Immature natural killer cell (primary cell): ENCODE data around the gene EPHA1. TPM values are rescaled to one million over a fixed set of nuclear protein-coding genes. Genes with fewer than 3 reads are reported as not detected.
"Not testable (repeated sequence)": the region's sequence is repeated elsewhere in the genome, so short reads cannot be mapped to it uniquely, and the experiment has no call there.

Experiments used
- DNase-seq, 3 donors: peaks; one replicate each; pipeline ENCODE4 v3.0.0; 2022; ENCODE audit warnings: mixed read lengths in 1 of 3
- H3K27ac Mint-ChIP-seq, 6 donors: one replicate each; pipeline ENCODE4 v1.8.0; 2020; ENCODE audit warnings: mixed read lengths in 6 of 6, mild to moderate bottlenecking in 5 of 6, inconsistent platforms in 4 of 6, moderate library complexity in 3 of 6
- H3K27me3 Mint-ChIP-seq, 3 donors: one replicate each; pipeline ENCODE4 v1.8.0; 2020 to 2021; ENCODE audit warnings: low read depth in 3 of 3, mild to moderate bottlenecking in 3 of 3, mixed read lengths in 3 of 3, moderate library complexity in 3 of 3, inconsistent platforms in 1 of 3
- H3K36me3 Mint-ChIP-seq, 3 donors: one replicate each; pipeline ENCODE4 v1.8.0; 2020; ENCODE audit warnings: mixed read lengths in 3 of 3, inconsistent platforms in 2 of 3, mild to moderate bottlenecking in 2 of 3
- H3K4me1 Mint-ChIP-seq, 2 donors: one replicate each; pipeline ENCODE4 v1.8.0; 2020; ENCODE audit warnings: inconsistent platforms in 2 of 2, mild to moderate bottlenecking in 2 of 2, mixed read lengths in 2 of 2, moderate library complexity in 1 of 2
- H3K4me3 Mint-ChIP-seq, 5 donors: one replicate each; pipeline ENCODE4 v1.8.0; 2020; ENCODE audit warnings: mild to moderate bottlenecking in 5 of 5, mixed read lengths in 5 of 5, inconsistent platforms in 3 of 5, moderate library complexity in 3 of 5
- H3K9me3 Mint-ChIP-seq, 6 donors: one replicate each; pipeline ENCODE4 v1.8.0; 2020; ENCODE audit warnings: mild to moderate bottlenecking in 6 of 6, mixed read lengths in 6 of 6, inconsistent platforms in 4 of 6, moderate library complexity in 3 of 6
- polyA plus RNA-seq, 3 donors: library from polyadenylated mRNA; unstranded; fragments of 300-500 nt; fragmentation: Illumina TruSeq; gene quantifications; one replicate each; pipeline ENCODE4 v1.2.3, GENCODE V29; 2021

Gene EPHA1
- polyA plus RNA-seq, 3 donors from 2014 or later, result 0.22 to 0.51 TPM; not detected in 1

GRCh38 chr7:143394068-143394467 is 14.6 kb downstream of the EPHA1 start:
- DNase-seq, result no peak
- peaks cover 0 to 15% (median 7%) of the 10 kb centered on the region in 3 donors for H3K36me3 Mint-ChIP-seq
- peaks cover 19 to 25% of the 10 kb centered on the region in 2 donors for H3K4me1 Mint-ChIP-seq
- H3K4me3 Mint-ChIP-seq, result no peak overlapping the region
- peak overlapping the region in 2 of 6 donors; percentile 8 to 59 for H3K27ac Mint-ChIP-seq
- no peaks in the 10 kb centered on the region for H3K9me3 Mint-ChIP-seq
- peaks cover 0 to 1% (median 0%) of the 10 kb centered on the region in 3 donors for H3K27me3 Mint-ChIP-seq

DNA sequence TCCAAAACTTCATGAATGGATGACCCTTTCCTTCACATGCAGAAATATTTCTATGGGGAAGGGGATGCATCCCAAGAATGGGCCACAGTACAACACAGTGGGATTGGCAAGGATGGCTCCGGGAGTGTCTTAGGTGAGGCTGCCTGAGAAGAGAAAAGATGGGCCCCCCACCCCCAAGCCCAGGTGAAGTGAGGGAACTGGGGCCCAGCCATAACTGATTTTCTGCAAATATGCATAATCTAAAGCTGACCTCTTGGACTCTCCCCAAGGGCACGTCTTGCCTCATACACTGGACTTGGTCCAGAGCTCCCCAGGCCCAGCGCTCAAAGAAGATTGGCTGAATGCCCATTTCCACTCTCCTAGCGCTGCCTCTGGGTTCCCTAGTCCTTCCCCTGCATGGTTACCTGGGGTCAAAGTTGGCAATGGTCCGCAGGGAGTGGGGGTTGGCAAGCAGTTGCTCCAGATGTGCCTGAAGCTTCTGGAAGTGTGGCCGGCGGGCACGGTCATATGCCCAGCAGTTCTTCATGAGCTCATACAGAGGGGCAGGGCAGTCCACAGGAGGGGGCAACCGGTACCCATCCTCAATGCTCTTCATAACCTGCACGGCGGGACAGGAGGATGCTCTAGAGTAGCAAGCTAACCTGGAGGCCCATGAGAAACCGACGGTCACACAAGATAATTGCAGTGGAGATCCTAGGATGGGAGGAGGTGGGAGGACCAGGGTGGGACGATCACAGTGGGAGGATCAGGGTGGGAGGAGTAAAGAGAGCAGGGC is 15.2 kb downstream of the EPHA1 start:
- Mint-ChIP-seq H3K27me3 (peaks cover 0 to 1% (median 0%) of the 10 kb centered on the region in 3 donors), H3K9me3 (no peaks in the 10 kb centered on the region), H3K4me1 (peaks cover 20 to 26% of the 10 kb centered on the region in 2 donors), H3K27ac (peak overlapping the region in 2 of 6 donors; percentile 8 to 59), H3K4me3 (no peak overlapping the region), H3K36me3 (peaks cover 0 to 15% (median 7%) of the 10 kb centered on the region in 3 donors)
- no peak for DNase-seq

DNA sequence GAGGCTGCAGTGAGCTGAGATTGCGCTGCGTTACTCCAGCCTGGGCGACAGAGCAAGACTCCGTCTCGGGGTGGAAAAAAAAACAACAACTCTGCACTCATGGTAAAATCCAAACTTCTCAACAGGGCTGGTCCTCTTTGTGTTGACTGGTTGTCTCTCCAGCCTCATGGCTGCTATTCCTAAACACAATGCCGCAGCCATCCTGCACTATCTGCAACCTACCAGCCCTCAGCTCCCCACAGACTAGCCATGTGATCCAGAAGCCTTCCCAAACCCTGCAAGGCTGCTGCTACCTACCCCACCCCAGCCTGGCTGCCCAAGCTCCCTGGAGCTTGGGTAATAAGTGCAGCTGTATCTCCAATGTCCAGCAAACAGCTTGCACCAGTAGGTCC is 15.8 kb downstream of the EPHA1 start:
- H3K4me3 Mint-ChIP-seq, result no peak overlapping the region
- H3K36me3 Mint-ChIP-seq, result peaks cover 0 to 15% (median 7%) of the 10 kb centered on the region in 3 donors
- peaks cover 20 to 26% of the 10 kb centered on the region in 2 donors for H3K4me1 Mint-ChIP-seq
- no peaks in the 10 kb centered on the region for H3K9me3 Mint-ChIP-seq
- DNase-seq, result no peak
- H3K27me3 Mint-ChIP-seq, result peaks cover 0 to 1% (median 0%) of the 10 kb centered on the region in 3 donors
- no peak overlapping the region for H3K27ac Mint-ChIP-seq

GRCh38 chr7:143392427-143392826 is 16.2 kb downstream of the EPHA1 start:
- H3K36me3 Mint-ChIP-seq, result peaks cover 0 to 15% (median 7%) of the 10 kb centered on the region in 3 donors
- not testable (repeated sequence) for H3K4me3 Mint-ChIP-seq, DNase-seq, H3K27me3 Mint-ChIP-seq, H3K27ac Mint-ChIP-seq, H3K9me3 Mint-ChIP-seq
- H3K4me1 Mint-ChIP-seq, result peaks cover 20 to 26% of the 10 kb centered on the region in 2 donors

- H3K36me3 Mint-ChIP-seq, result peaks cover 0 to 15% (median 7%) of the 10 kb centered on the region in 3 donors
- H3K9me3 Mint-ChIP-seq, result no peaks in the 10 kb centered on the region
- no peak for DNase-seq
- H3K4me1 Mint-ChIP-seq, result peaks cover 20 to 26% of the 10 kb centered on the region in 2 donors
- no peak overlapping the region for H3K27ac Mint-ChIP-seq
- H3K27me3 Mint-ChIP-seq, result peaks cover 0 to 1% (median 0%) of the 10 kb centered on the region in 3 donors
- no peak overlapping the region for H3K4me3 Mint-ChIP-seq
Observed at GRCh38 chr7:143391462-143392404, 16.9 kb downstream of the EPHA1 start.

- H3K27ac Mint-ChIP-seq, result peak overlapping the region in 1 of 6 donors; percentile 48
- peaks cover 0 to 15% (median 7%) of the 10 kb centered on the region in 3 donors for H3K36me3 Mint-ChIP-seq
- no peaks in the 10 kb centered on the region for H3K27me3 Mint-ChIP-seq
- H3K4me1 Mint-ChIP-seq, result peaks cover 20 to 26% of the 10 kb centered on the region in 2 donors
- no peak overlapping the region for H3K4me3 Mint-ChIP-seq
- no peak for DNase-seq
- H3K9me3 Mint-ChIP-seq, result no peaks in the 10 kb centered on the region
Observed at GRCh38 chr7:143390773-143391317, 17.8 kb downstream of the EPHA1 start.

DNA sequence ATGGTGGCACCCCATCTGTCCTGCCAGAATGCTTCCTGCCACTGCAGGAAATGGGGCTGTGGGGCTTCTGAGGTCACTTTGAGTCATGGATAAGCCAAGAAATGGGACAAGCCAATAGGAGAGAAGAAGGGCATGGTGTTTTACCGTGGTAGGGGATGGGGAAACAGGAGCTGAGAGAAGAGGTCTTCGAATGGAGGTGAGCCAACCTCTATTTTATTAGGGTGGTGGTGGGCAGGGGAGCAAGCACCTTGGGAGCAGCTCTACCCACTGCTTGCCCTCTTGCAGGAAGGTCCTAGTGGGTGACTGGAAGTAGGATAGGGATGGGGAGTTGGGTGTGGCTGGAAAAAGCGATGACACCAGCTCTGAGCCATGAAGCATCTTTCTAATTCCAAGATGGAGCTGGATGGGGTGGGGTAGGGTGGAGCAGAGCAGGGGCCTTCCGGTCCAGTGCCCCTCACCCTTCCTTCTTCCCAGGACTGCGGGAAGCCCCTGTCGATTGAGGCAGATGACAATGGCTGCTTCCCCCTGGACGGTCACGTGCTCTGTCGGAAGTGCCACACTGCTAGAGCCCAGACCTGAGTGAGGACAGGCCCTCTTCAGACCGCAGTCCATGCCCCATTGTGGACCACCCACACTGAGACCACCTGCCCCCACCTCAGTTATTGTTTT is 18.4 kb downstream of the EPHA1 start:
- peaks cover 0 to 15% (median 7%) of the 10 kb centered on the region in 3 donors for H3K36me3 Mint-ChIP-seq
- no peak overlapping the region for H3K4me3 Mint-ChIP-seq

DNA sequence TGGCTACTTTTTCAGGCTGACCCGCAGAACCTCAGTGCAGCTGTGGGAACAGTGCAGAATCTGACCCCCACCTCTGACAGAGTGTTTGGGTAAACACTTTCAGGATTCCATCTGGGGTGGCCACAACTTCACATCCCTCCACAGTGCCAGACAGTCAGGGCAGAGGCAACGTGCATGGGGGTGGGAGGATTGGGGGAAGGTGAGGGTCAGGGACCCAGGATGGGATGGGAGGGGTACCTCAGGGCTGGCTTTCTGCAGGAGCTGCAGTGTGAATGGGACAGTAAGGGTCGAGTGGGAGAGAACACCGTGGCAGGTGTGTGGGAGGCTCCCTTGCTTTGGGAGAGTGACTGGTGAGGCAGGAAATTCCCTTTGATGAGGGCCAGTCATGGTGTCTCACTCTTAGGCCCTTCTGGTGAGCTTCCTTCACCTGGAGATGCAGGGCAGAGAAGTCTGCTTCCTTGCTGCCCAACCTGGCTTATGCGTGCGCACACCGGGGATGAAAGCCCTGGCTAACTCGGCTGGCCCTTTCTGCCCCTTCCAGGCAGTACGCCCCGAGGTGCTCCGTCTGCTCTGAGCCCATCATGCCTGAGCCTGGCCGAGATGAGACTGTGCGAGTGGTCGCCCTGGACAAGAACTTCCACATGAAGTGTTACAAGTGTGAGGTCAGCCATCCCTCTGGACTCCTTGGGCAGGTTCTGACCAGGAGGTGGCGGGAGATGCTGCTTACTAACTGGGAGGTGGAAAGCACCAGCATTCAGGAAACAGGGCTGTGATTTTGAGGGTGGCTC is 19.1 kb downstream of the EPHA1 start:
- peaks cover 0 to 15% (median 7%) of the 10 kb centered on the region in 3 donors for H3K36me3 Mint-ChIP-seq
- peak overlapping the region in 3 of 6 donors; percentile 61 to 69 (median 66) for H3K27ac Mint-ChIP-seq
- DNase-seq, result no peak
- H3K4me3 Mint-ChIP-seq, result no peak overlapping the region
- no peaks in the 10 kb centered on the region for H3K27me3 Mint-ChIP-seq
- peaks cover 9 to 14% of the 10 kb centered on the region in 2 donors for H3K4me1 Mint-ChIP-seq
- no peaks in the 10 kb centered on the region for H3K9me3 Mint-ChIP-seq

More for the DNA sequence above, 18.4 kb downstream of the EPHA1 start:
- H3K27me3 Mint-ChIP-seq, result no peaks in the 10 kb centered on the region
- H3K9me3 Mint-ChIP-seq, result no peaks in the 10 kb centered on the region
- no peak for DNase-seq
- peaks cover 17 to 21% of the 10 kb centered on the region in 2 donors for H3K4me1 Mint-ChIP-seq
- peak overlapping the region in 2 of 6 donors; percentile 52 to 61 for H3K27ac Mint-ChIP-seq

DNA sequence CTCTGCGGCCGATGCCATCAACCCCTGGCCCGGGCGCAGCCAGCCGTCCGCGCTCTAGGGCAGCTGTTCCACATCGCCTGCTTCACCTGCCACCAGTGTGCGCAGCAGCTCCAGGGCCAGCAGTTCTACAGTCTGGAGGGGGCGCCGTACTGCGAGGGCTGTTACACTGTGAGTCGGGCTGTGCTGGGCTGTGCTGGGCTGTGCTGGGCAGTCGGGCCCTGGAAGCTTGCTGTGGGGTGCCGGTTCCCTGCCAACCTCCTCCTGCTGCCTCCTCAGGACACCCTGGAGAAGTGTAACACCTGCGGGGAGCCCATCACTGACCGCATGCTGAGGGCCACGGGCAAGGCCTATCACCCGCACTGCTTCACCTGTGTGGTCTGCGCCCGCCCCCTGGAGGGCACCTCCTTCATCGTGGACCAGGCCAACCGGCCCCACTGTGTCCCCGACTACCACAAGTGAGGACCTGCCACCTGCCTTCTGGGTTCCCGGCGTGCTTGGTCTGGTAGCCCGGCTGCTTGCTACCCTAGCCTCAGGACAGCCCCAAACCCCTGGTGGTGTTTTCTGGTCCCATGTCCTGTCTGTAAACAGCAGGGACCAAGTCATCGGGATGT is 20.1 kb downstream of the EPHA1 start:
- Mint-ChIP-seq H3K27ac (peak overlapping the region in 1 of 6 donors; percentile 46), H3K9me3 (no peaks in the 10 kb centered on the region), H3K36me3 (peaks cover 0 to 15% (median 7%) of the 10 kb centered on the region in 3 donors), H3K4me3 (no peak overlapping the region), H3K27me3 (no peaks in the 10 kb centered on the region), H3K4me1 (peaks cover 6 to 13% of the 10 kb centered on the region in 2 donors)
- DNase-seq, result no peak

DNA sequence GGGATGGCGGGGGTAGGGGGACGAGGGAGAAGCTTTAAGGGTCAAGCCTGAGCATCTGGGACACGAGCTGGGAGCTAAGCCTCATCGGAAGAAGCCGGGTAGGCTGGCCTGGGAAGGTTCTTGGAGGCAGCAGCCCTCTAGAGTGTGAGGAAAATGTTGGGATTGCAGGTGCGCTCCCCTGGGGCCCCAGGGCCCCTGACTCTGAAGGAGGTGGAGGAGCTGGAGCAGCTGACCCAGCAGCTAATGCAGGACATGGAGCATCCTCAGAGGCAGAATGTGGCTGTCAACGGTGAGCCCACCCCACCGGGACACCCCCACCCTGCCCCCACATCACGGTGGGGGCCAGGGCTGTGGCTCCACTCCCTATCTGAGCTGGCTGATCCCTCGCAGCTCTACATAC is 20.6 kb downstream of the EPHA1 start:
- peaks cover 5 to 13% of the 10 kb centered on the region in 2 donors for H3K4me1 Mint-ChIP-seq
- H3K27me3 Mint-ChIP-seq, result peaks cover 0 to 2% (median 0%) of the 10 kb centered on the region in 3 donors
- H3K4me3 Mint-ChIP-seq, result no peak overlapping the region
- no peaks in the 10 kb centered on the region for H3K9me3 Mint-ChIP-seq
- no peak for DNase-seq
- peak overlapping the region in 1 of 6 donors; percentile 46 for H3K27ac Mint-ChIP-seq
- peaks cover 0 to 14% (median 7%) of the 10 kb centered on the region in 3 donors for H3K36me3 Mint-ChIP-seq

DNA sequence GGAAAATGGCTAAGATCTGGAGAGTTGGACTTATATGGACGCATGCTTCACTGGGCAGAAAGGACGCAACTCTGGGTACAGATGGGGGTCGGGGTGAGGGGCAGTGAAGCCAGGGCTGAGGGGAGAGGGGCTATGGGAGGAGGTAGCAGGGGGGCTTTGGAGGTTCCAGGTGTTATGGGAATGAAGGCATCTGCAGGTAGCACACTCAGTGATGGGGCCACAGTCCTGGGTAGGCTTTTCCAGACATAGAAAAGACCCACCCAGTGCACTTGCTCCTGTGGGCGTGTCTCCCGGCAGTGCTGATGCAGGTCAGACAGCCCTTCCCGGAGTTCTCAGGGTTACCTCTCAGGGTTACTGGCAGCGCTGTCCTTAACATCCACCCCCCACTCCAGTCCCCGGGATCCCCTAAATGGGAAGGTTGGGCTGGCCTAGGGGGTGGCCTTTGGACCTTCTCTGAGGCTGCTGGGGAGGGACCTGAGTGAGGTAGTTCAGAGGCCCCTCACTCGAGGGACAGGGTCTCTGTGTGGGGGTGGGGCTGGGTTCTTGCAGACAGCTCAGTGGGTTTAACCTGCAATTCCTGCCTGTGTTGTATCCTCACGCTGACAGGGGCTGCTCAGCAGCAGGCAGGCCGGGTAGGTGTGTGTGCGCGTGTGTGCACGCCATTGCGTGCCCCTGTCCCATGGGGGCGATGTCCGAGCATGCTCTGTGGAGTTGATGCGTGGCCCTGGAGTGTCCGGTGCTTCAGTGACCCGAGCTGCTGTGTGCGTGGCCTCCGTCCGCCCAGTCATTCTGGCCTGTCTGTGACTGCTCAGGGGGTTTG is 21.3 kb downstream of the EPHA1 start:
- DNase-seq, result no peak
- Mint-ChIP-seq H3K27ac (peak overlapping the region in 3 of 6 donors; percentile 20 to 32 (median 25)), H3K36me3 (peaks cover 0 to 12% (median 7%) of the 10 kb centered on the region in 3 donors), H3K4me3 (no peak overlapping the region), H3K4me1 (peaks cover 5 to 13% of the 10 kb centered on the region in 2 donors), H3K9me3 (no peaks in the 10 kb centered on the region), H3K27me3 (peaks cover 0 to 6% (median 0%) of the 10 kb centered on the region in 3 donors)
